IMR-90 (cell line): ENCODE measurements around the gene CELSR1.

Source experiments
- MAFK ChIP-seq: IDR thresholded peaks from 2 replicates; pipeline ENCODE4 v1.6.1; 2012; ENCODE audit warnings: low read depth, low read length, improper control_type of control experiment
- POLR2A ChIP-seq: IDR thresholded peaks from 2 replicates; pipeline ENCODE4 v1.6.1; 2012; ENCODE audit warnings: mild to moderate bottlenecking, low read depth, low read length
- TF ChIP-seq, protein P1 (sequence below): conservative IDR thresholded peaks from 2 replicates; pipeline ENCODE4 v1.5.1; 2012; ENCODE audit warnings: mild to moderate bottlenecking, low read depth, low read length, improper control_type of control experiment

DNA sequence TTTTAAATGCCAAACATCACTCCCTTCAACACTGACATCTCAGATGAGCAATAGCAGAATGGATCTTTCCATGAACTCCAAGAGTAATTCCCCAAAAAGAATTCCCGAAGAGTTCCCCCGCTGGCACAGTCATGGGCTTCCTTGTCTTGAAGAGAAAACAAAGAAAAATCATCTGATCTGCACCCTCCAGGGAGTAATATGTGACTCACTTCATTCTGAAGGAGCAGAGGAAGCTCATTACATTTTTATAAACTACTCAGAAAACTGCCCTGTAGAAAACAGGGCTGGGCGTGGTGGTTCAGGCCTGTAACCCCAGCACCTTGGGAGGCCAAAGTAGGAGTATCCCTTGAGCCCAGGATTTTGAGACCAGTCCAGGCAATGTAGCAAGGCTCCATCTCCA lies 35.7 kb downstream of the CELSR1 start:
- TF ChIP-seq POLR2A (no peak), MAFK (no peak)
- TF ChIP-seq, protein P1, sequence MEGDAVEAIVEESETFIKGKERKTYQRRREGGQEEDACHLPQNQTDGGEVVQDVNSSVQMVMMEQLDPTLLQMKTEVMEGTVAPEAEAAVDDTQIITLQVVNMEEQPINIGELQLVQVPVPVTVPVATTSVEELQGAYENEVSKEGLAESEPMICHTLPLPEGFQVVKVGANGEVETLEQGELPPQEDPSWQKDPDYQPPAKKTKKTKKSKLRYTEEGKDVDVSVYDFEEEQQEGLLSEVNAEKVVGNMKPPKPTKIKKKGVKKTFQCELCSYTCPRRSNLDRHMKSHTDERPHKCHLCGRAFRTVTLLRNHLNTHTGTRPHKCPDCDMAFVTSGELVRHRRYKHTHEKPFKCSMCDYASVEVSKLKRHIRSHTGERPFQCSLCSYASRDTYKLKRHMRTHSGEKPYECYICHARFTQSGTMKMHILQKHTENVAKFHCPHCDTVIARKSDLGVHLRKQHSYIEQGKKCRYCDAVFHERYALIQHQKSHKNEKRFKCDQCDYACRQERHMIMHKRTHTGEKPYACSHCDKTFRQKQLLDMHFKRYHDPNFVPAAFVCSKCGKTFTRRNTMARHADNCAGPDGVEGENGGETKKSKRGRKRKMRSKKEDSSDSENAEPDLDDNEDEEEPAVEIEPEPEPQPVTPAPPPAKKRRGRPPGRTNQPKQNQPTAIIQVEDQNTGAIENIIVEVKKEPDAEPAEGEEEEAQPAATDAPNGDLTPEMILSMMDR = no peak
